Stimulated activated CD4-positive, alpha-beta T cell treated with anti-CD3 and anti-CD28 coated beads, Interleukin-12 subunit alpha, Interleukin-12 subunit beta, amount 100 ng/mL, for 4 hours (primary cell): ENCODE measurements around the gene SFXN2.
A peak's percentile ranks its signal among the peaks of the same experiment; 100 is the strongest.
"Not testable (repeated sequence)": the region's sequence is repeated elsewhere in the genome, so short reads cannot be mapped to it uniquely, and the experiment has no call there.

Source experiments
- DNase-seq: peaks from one replicate; pipeline ENCODE4 v3.0.0-alpha.2; 2020

The SFXN2 gene

GRCh38 chr10:102682416-102682815 lies 32.0 kb upstream of the SFXN2 start:
- no peak for DNase-seq

- no peak for DNase-seq
Measured at GRCh38 chr10:102682981-102683380, 31.5 kb upstream of the SFXN2 start.

- DNase-seq, result no peak
Measured at GRCh38 chr10:102683736-102684135, 30.7 kb upstream of the SFXN2 start.

- DNase-seq, result no peak
Measured at GRCh38 chr10:102691285-102692066, 23.0 kb upstream of the SFXN2 start.

- not testable (repeated sequence) for DNase-seq
Measured at GRCh38 chr10:102695401-102695800, 19.0 kb upstream of the SFXN2 start.

GRCh38 chr10:102696736-102697135 lies 17.7 kb upstream of the SFXN2 start:
- no peak for DNase-seq

GRCh38 chr10:102698894-102699293 lies 15.5 kb upstream of the SFXN2 start:
- DNase-seq, result no peak

- no peak for DNase-seq
Measured at GRCh38 chr10:102701272-102701671, 13.2 kb upstream of the SFXN2 start.

GRCh38 chr10:102701796-102702195 lies 12.6 kb upstream of the SFXN2 start:
- DNase-seq, result no peak

- DNase-seq, result no peak
Measured at GRCh38 chr10:102702742-102703141, 11.7 kb upstream of the SFXN2 start.

- no peak for DNase-seq
Measured at GRCh38 chr10:102704915-102705314, 9.5 kb upstream of the SFXN2 start.

GRCh38 chr10:102705531-102705930 lies 8.9 kb upstream of the SFXN2 start:
- no peak for DNase-seq

- DNase-seq, result no peak
Measured at GRCh38 chr10:102710609-102711008, 3.8 kb upstream of the SFXN2 start.

GRCh38 chr10:102712089-102712488 lies 2.3 kb upstream of the SFXN2 start:
- DNase-seq, result no peak

GRCh38 chr10:102712843-102713538 lies 1.4 kb upstream of the SFXN2 start:
- DNase-seq, result no peak

GRCh38 chr10:102713539-102713813 lies 960 bp upstream of the SFXN2 start:
- DNase-seq, result peak; percentile 54

GRCh38 chr10:102713814-102714620 lies 419 bp upstream of the SFXN2 start, which contains the start of gene ARL3:
Gene ARL3, minus strand, starts transcription at chr10:102714397. Its CDS starts 122 bp downstream, at chr10:102714275.
- peak; percentile 95 for DNase-seq

GRCh38 chr10:102715880-102716279 lies 1.4 kb downstream of the SFXN2 start:
- no peak for DNase-seq

- not testable (repeated sequence) for DNase-seq
Measured at GRCh38 chr10:102716900-102717565, 2.6 kb downstream of the SFXN2 start.

- no peak for DNase-seq
Measured at GRCh38 chr10:102718220-102718619, 3.8 kb downstream of the SFXN2 start.

- DNase-seq, result no peak
Measured at GRCh38 chr10:102720337-102720736, 5.9 kb downstream of the SFXN2 start.

GRCh38 chr10:102720775-102721301 lies 6.4 kb downstream of the SFXN2 start:
- DNase-seq, result no peak

- no peak for DNase-seq
Measured at GRCh38 chr10:102721954-102722353, 7.5 kb downstream of the SFXN2 start.
